PC-3 (cell line): ENCODE results near the gene NXPH2.

Source experiments
- EZH2phosphoT487 ChIP-seq: fragments of 300-600 bp; sonication (generic); IDR thresholded peaks from 2 replicates; pipeline ENCODE4 v1.6.1; 2018; ENCODE audit warnings: mild to moderate bottlenecking, antibody characterized with exemption, low read length, borderline replicate concordance
- TF ChIP-seq, protein P1 (sequence below): fragments of 300-600 bp; sonication (generic); conservative IDR thresholded peaks from 2 replicates; pipeline ENCODE4 v1.5.1; 2017; ENCODE audit warnings: antibody characterized with exemption, low read depth, mild to moderate bottlenecking, low read length

DNA sequence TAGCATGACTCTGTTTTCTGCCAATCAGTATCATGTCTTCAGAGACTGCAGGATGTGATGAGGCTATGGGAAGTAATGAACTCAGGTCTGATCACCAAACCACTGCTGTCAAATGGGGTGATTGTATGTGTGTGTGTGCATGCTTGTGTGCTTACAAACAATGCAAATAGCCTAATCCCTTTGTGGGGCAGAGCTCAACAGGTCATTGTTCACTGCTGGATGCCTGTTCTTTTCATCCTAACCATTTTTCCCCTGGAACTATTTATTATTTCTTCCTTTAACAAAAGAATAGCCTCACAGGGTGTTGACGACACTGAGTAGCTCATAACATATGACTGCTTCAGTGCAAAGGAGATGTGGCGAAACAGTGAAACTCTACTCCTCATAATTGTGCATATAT lies 55.9 kb downstream of the NXPH2 start:
- TF ChIP-seq, protein P1, sequence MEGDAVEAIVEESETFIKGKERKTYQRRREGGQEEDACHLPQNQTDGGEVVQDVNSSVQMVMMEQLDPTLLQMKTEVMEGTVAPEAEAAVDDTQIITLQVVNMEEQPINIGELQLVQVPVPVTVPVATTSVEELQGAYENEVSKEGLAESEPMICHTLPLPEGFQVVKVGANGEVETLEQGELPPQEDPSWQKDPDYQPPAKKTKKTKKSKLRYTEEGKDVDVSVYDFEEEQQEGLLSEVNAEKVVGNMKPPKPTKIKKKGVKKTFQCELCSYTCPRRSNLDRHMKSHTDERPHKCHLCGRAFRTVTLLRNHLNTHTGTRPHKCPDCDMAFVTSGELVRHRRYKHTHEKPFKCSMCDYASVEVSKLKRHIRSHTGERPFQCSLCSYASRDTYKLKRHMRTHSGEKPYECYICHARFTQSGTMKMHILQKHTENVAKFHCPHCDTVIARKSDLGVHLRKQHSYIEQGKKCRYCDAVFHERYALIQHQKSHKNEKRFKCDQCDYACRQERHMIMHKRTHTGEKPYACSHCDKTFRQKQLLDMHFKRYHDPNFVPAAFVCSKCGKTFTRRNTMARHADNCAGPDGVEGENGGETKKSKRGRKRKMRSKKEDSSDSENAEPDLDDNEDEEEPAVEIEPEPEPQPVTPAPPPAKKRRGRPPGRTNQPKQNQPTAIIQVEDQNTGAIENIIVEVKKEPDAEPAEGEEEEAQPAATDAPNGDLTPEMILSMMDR = no peak
- TF ChIP-seq EZH2phosphoT487 = no peak
